Dedifferentiated amniotic fluid mesenchymal stem cell (primary cell): ENCODE data around the gene TEC.
"Not testable (repeated sequence)": the region's sequence is repeated elsewhere in the genome, so short reads cannot be mapped to it uniquely, and the experiment has no call there.

Experiments
- DNase-seq: peaks from one replicate; pipeline ENCODE4 v3.0.0-alpha.2; 2016; ENCODE audit errors: extremely low spot score

TEC gene

GRCh38 chr4:48196758-48197504 lies 72.7 kb downstream of the TEC start:
- DNase-seq: no peak

- DNase-seq: no peak
Measured at GRCh38 chr4:48195853-48196252, 73.8 kb downstream of the TEC start.

DNA sequence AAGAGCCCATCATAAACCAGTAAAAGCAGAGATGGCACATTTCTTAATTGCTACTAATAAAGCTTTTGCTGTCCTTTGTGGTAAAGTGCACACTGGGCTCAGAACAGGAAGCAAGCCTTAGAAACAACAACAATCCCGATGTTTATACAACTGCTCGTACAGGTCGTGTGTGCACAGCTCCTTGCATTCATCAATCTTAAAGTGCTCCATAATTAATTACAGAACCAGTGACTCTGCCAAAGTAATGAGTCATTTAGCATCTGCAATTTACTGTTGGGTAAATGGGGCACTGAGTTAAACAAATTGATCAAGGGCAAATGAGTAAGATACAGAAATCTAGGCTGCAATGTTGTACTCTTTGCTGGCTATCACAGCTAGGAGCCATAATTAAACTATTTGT lies 74.3 kb downstream of the TEC start:
- DNase-seq: no peak

GRCh38 chr4:48194971-48195370 lies 74.7 kb downstream of the TEC start:
- no peak for DNase-seq

GRCh38 chr4:48193921-48194468 lies 75.6 kb downstream of the TEC start:
- DNase-seq: no peak

GRCh38 chr4:48193096-48193836 lies 76.4 kb downstream of the TEC start:
- no peak for DNase-seq

- no peak for DNase-seq
Measured at GRCh38 chr4:48191758-48192157, 77.9 kb downstream of the TEC start.

- DNase-seq: no peak
Measured at GRCh38 chr4:48190839-48191238, 78.8 kb downstream of the TEC start.

DNA sequence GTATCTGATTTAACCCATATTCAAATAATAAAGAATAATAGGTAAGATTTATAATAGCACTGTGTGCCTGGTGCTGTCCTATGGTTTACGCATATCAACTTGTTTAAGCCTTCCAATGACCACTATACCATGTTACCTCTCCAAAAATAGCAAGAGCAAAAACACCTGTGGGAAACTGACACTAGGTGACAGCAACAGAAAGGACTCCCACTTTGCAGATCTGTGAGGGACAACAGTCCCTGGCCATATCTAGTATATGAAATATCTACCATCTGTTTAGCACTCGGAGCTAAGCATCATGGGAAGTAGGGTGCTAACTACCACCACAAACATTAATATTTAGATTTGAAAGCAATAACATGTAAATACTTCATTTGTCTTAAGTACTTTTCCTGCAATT lies 79.9 kb downstream of the TEC start:
- DNase-seq: no peak

- no peak for DNase-seq
Measured at GRCh38 chr4:48188390-48188789, 81.2 kb downstream of the TEC start.

DNA sequence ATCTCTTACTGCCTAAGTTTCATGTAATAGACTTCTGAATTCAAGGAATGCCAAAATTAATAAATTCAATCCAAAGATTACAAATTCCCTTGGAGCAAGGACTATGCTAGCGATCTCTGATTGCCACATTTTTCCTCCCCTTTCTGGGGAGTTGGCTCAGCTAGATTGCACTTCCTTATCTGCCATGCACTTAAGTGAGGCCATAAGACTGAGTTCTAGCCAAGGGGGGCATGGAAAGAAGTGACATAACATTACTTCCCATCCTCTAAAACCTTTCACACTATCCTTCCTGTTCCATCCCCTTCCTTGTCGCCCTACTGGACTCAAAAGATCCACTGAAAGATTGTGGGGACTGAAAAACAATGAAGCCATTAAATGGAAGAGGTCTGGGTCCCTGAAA lies 81.8 kb downstream of the TEC start:
- no peak for DNase-seq

DNA sequence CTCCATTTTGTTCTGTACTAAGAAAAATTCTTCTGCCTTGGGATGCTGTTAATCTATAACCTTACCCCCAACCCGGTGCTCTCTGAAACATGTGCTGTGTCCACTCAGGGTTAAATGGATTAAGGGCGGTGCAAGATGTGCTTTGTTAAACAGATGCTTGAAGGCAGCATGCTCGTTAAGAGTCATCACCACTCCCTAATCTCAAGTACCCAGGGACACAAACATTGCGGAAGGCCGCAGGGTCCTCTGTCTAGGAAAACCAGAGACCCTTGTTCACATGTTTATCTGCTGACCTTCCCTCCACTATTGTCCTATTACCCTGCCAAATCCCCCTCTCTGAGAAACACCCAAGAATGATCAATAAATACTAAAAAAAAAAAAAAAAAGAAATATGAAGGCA lies 82.6 kb downstream of the TEC start:
- not testable (repeated sequence) for DNase-seq

DNA sequence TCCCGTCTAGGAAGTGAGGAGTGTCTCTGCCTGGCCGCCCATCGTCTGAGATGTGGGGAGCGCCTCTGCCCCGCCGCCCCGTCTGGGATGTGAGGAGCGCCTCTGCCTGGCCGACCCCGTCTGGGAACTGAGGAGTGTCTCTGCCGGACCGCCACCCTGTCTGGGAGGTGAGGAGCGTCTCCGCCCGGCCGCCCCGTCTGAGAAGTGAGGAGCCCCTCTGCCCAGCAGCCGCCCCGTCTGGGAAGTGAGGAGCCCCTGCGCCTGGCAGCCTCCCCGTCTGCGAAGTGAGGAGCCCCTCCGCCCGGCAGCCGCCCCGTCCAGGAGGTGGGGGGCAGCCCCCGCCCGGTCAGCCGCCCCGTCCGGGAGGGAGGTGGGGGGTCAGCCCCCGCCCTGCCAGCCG lies 83.2 kb downstream of the TEC start:
- DNase-seq: not testable (repeated sequence)

GRCh38 chr4:48184882-48185281 lies 84.8 kb downstream of the TEC start:
- DNase-seq: no peak

DNA sequence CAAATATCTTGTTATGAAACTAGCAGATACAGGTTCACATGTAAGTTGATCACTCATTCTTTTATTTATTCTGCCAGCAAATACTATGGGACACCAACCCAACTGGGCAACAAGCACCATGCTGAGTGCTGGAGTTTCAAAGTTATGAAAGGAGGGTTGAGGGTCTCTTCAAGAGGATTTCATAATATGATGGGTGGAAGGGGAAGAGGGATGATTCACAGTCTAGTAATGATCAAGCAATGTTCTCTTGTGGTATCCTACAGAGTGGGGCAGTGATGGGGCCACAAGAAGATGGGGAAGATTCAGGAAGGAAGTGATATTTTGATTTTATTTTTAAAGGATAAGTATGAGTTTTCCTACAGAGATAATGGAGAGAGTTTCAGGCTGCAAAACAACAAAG lies 89.4 kb downstream of the TEC start:
- no peak for DNase-seq

- DNase-seq: no peak
Measured at GRCh38 chr4:48178931-48179330, 90.7 kb downstream of the TEC start.

DNA sequence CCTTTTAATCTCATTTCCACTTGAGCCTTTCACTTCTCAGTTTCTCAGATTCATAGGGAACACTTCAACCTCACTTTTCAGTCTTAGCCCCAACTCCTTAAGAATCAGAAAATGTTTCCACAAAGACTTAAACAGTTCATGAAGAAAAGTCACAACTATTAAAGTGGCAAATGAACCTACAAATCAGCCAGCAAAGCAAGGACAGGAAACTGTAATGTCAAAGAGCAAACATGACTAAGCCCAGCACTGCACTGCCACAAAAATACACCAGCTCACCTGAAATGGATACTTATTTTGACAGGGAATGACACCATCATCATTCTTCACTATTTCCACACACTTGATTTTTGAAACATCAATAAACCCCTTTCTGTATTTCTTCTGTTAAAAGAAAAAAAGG lies 93.8 kb downstream of the TEC start:
- no peak for DNase-seq

DNA sequence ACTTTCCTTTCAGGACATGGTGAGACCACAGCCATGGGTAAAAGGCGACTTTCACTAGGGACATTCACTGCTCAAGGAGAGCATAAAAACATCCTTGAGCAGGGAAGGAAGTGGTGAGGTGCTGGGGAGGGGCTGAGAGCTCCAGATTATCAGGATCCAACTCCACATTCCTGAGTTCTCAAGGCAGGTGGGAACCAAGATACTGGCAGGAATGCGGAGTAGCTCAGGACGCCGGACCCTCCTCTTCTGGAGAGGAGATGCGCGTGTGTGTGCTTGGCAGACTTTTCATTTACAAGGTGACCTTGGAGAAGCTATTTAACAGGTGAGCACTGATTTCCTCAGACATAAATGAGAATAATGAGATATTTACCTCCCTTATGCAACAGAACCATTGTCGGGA lies 94.3 kb downstream of the TEC start:
- no peak for DNase-seq

DNA sequence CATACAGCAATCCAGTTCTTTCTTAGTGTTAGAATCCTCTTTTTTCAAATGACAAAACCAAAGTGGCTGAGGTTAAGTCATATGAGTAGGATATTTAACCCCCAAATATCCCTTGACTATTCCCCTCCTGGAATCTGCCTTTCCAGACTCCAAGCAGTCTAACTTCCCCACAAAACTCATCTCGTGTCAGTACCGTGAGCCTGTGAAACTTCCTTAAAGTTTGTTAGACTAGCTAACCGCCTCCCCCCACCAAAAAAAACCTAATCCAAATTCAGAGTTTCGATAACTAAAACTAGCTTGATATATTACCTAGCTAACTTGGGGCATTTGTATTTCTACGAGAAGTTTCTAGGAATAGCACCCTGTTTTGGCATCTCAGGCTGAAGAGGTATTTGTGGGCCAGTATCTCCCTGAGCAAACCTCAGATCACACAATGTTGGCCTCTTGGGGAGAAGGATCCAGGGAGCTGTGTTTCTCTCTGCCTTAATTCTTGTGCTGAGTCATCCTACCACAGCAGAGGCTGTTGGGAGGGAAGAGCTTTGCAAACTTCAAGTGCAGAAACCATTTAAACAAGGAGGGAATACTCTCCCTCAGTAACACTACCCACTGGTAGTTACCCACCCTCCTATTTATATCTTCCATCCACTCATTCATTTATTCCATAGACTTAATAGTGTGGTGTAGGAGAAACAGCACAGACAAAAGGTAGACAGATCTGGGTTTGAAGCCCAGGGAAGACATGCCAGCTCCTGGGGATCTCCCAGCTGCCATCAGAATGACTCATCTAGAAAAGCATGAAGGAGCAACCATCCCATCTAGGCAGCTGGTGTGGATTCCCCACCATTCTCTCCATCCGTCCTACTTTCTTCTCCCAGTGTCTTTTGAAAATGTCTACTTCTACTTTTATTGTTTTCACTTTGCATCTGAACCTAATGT lies 96.3 kb downstream of the TEC start:
- DNase-seq: peak; percentile 33

DNA sequence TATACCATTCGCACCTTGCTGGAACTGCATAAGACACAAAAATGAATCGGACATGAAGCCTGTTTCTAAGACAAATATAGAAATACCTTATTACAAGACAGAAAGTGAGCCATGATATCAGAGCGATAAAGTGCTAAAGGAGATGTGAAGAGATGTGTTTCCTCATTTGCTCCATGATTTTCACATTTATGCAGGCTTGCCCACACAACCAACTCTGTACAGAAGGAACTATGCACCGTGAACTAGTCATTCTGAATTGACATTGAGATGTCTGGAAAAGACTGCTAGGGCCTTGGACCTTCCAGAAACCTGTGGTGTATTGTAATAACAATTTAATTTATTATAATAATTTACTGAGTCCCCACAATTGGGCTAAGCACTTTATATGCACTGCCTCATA lies 97.0 kb downstream of the TEC start:
- no peak for DNase-seq

- no peak for DNase-seq
Measured at GRCh38 chr4:48169636-48170035, 100.0 kb downstream of the TEC start.
